Epithelial cell of esophagus (primary cell): ENCODE data around the gene RNASE7.
A peak's percentile ranks its signal among the peaks of the same experiment; 100 is the strongest.

Source experiments
- DNase-seq: peaks from one replicate; pipeline ENCODE4 v3.0.0; 2010; ENCODE audit warnings: low read depth
- H3K4me3 ChIP-seq: 2 replicates; pipeline ENCODE4 v1.5.1; 2011; ENCODE audit warnings: mild to moderate bottlenecking, low read length, control low read depth
- CTCF ChIP-seq: IDR thresholded peaks from 2 replicates; pipeline ENCODE4 v1.5.1; 2011; ENCODE audit warnings: low read depth, mild to moderate bottlenecking, low read length, control low read depth, inconsistent platforms; ENCODE audit not compliant: insufficient read depth; ENCODE audit errors: missing control alignments

RNASE7 gene

GRCh38 chr14:21068521-21069387, 26.6 kb downstream of the RNASE7 start:
- TF ChIP-seq CTCF: peak; percentile 64
- no peak overlapping the region for H3K4me3 ChIP-seq
- peak; percentile 70 for DNase-seq

GRCh38 chr14:21069388-21070082, 27.4 kb downstream of the RNASE7 start:
- no peak for TF ChIP-seq CTCF
- no peak for DNase-seq
- peak overlapping the region; percentile 37 for H3K4me3 ChIP-seq

GRCh38 chr14:21070083-21070609, 28.0 kb downstream of the RNASE7 start, which contains the start of gene ARHGEF40:
ARHGEF40 (plus strand) TSS chr14:21070304; CDS start chr14:21070397, 93 bp downstream.
- TF ChIP-seq CTCF: no peak
- peak within 1 kb of the TSS; percentile 62 for H3K4me3 ChIP-seq
- DNase-seq: no peak

- peak; percentile 11 for DNase-seq
- no peak for TF ChIP-seq CTCF
- H3K4me3 ChIP-seq: peak overlapping the region; percentile 62
Measured at GRCh38 chr14:21070610-21071224, 28.6 kb downstream of the RNASE7 start.

- peak; percentile 64 for DNase-seq
- peak overlapping the region; percentile 62 for H3K4me3 ChIP-seq
- TF ChIP-seq CTCF: no peak
Measured at GRCh38 chr14:21071225-21072030, 29.3 kb downstream of the RNASE7 start.

GRCh38 chr14:21072031-21072473, 29.9 kb downstream of the RNASE7 start:
- no peak overlapping the region for H3K4me3 ChIP-seq

More at GRCh38 chr14:21072031-21072473, 29.9 kb downstream of the RNASE7 start:
- no peak for TF ChIP-seq CTCF
- DNase-seq: peak; percentile 51
